Calu3 (cell line): ENCODE data around the gene NUTM1. TPM values are rescaled to one million over a fixed set of nuclear protein-coding genes. Genes with fewer than 3 reads are reported as not detected.
A peak's percentile ranks its signal among the peaks of the same experiment; 100 is the strongest.

Source experiments
- BruUV-seq: library from RNA; stranded (reverse); fragments of 400-500 nt; replicated peaks from 2 replicates; lab custom pipeline; 2021; lab: Mats Ljungman, UMichigan
- CTCF ChIA-PET: fragments of 300-600 bp; sonication (Branson Sonifier 250); formaldehyde crosslinking; loops from one replicate; lab custom pipeline; 2022; ENCODE audit warnings: antibody characterized with exemption; lab: Charles Lee
- DNase-seq: peaks from one replicate; pipeline ENCODE4 v3.0.0; 2022
- H3K27ac Mint-ChIP-seq: one replicate; pipeline ENCODE4 v1.8.0; 2022; ENCODE audit warnings: mixed read lengths; ENCODE audit not compliant: unreplicated experiment
- H3K27me3 Mint-ChIP-seq: one replicate; pipeline ENCODE4 v1.8.0; 2022; ENCODE audit warnings: mixed read lengths; ENCODE audit not compliant: unreplicated experiment
- H3K36me3 Mint-ChIP-seq: one replicate; pipeline ENCODE4 v1.8.0; 2022; ENCODE audit warnings: mild to moderate bottlenecking, moderate library complexity, mixed read lengths; ENCODE audit not compliant: insufficient read depth, unreplicated experiment
- H3K4me1 Mint-ChIP-seq: one replicate; pipeline ENCODE4 v1.8.0; 2022; ENCODE audit warnings: mild to moderate bottlenecking, low read depth, mixed read lengths; ENCODE audit not compliant: unreplicated experiment
- H3K4me3 Mint-ChIP-seq: one replicate; pipeline ENCODE4 v1.8.0; 2022; ENCODE audit warnings: mild to moderate bottlenecking, low read depth, moderate library complexity, mixed read lengths; ENCODE audit not compliant: unreplicated experiment
- H3K9me3 Mint-ChIP-seq: one replicate; pipeline ENCODE4 v1.8.0; 2022; ENCODE audit warnings: low read depth, mixed read lengths; ENCODE audit not compliant: unreplicated experiment
- intact Hi-C: fragments of 100-400 bp; cut with micrococcal nuclease; formaldehyde crosslinking; loops from one replicate; pipeline ENCODE4 v1.10.0; 2022; ENCODE audit not compliant: unreplicated experiment
- total RNA-seq: library from RNA; stranded (reverse); gene quantifications from 2 replicates; pipeline ENCODE4 v1.2.3, GENCODE V29; 2022
- TF ChIP-seq, protein P1 (sequence below): fragments of 200-600 bp; IDR thresholded peaks from one replicate; pipeline ENCODE4 v1.8.0; 2022; ENCODE audit warnings: antibody characterized with exemption; ENCODE audit not compliant: unreplicated experiment

The NUTM1 gene
- total RNA-seq, 1 experiment from 2014 or later, result not detected

DNA sequence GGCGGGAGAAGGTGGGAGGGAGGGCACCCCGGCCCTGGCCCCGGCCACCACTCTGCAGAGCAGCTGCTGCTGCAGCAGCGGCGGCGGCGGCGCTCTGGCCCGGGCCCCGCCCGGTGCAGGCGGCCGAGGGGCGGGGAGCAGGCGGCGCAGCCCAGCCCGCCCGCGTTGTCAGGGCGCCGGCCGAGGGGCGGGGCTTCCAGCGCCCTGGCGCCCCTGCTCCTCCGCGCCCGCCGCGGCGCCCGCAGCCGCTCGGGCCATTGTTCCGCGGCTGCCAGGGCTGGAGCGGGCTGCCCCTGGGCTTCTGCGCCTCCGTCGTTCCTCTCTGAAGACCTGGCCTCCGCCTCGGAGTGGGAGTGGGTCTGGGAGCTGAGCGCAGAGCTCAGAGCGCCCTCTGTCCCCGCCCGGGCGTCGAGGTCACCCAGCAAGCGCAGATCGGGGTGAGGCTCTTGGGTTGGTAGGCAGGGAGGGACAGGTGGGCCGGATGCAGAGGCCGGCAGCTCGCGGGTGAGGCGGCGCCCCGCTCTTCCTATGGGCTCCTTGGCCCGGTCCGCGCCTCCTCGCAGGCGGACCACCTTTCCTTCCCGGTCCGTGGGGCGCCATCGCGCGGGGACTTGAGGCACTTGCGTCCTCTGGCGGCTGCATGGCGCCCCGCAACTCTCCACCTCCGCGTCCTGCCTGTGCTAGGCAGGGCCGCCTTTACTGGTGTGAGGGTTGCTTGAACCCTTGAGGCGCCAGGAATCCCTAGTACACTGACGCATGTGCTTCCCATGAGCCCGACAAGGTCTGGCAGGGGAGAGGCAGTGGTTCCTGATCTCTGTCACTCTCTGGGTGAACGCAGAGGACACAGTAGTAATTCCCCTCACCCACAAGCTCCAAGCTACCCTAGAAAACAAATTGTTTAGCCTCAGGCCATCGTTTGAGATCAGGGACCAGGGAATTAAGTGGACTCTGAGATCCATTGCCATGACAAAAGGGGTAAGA, 24.3 kb downstream of the NUTM1 start, which contains the start of gene LPCAT4:
Gene LPCAT4, minus strand, starts transcription at position 96 of the 981 bp plus-strand sequence. CDS start 96 bp downstream, outside the sequence.
- peak within 1 kb of the TSS; percentile 87 for H3K4me3 Mint-ChIP-seq
- CTCF ChIA-PET, result interaction anchor here (1.4 kb wide), 1 partner anchor 30 kb away, joined by 3 read pairs; the partner anchor contains the start of gene SLC12A6
- DNase-seq, result peak; percentile 68
- no peaks in the 10 kb centered on the region for H3K9me3 Mint-ChIP-seq
- no TSS peak for BruUV-seq
- intact Hi-C loops, result loop anchor here (2.0 kb wide), 1 partner anchor 25 kb away; the partner anchor contains the start of genes NOP10 and NUTM1
- no peak within 1 kb of the TSS for H3K27ac Mint-ChIP-seq
- peaks cover 23% of the 10 kb centered on the region for H3K36me3 Mint-ChIP-seq
- TF ChIP-seq, protein P1, sequence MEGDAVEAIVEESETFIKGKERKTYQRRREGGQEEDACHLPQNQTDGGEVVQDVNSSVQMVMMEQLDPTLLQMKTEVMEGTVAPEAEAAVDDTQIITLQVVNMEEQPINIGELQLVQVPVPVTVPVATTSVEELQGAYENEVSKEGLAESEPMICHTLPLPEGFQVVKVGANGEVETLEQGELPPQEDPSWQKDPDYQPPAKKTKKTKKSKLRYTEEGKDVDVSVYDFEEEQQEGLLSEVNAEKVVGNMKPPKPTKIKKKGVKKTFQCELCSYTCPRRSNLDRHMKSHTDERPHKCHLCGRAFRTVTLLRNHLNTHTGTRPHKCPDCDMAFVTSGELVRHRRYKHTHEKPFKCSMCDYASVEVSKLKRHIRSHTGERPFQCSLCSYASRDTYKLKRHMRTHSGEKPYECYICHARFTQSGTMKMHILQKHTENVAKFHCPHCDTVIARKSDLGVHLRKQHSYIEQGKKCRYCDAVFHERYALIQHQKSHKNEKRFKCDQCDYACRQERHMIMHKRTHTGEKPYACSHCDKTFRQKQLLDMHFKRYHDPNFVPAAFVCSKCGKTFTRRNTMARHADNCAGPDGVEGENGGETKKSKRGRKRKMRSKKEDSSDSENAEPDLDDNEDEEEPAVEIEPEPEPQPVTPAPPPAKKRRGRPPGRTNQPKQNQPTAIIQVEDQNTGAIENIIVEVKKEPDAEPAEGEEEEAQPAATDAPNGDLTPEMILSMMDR, result no peak
- no peaks in the 10 kb centered on the region for H3K27me3 Mint-ChIP-seq
- H3K4me1 Mint-ChIP-seq, result peaks cover 8% of the 10 kb centered on the region

DNA sequence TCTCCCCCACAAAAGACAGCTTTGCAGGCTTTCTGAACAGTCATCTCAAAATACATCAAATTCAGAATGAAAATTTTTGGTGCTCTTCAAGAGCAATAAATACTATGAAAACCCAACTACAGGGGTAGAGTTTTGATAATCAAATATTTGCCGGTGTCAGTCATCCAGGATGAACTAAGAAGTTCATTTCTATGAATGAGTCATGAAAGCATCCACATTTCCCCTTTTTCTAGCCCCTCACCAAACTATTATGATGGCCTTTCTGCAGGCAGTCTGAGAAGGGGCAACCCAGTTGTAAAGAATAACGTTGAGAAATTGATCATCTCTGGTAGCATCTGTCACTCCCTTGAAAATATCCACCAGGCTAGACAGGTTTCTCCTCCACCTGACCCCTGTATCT, 27.0 kb downstream of the NUTM1 start:
- no TSS peak for BruUV-seq
- DNase-seq, result no peak
- Mint-ChIP-seq H3K4me3 (no peak overlapping the region), H3K36me3 (peaks cover 16% of the 10 kb centered on the region), H3K27ac (no peak overlapping the region), H3K4me1 (no peaks in the 10 kb centered on the region), H3K27me3 (no peaks in the 10 kb centered on the region), H3K9me3 (no peaks in the 10 kb centered on the region)
- TF ChIP-seq, protein P1, result no peak
- intact Hi-C loops, result no loop called here
- CTCF ChIA-PET, result no interaction called here

DNA sequence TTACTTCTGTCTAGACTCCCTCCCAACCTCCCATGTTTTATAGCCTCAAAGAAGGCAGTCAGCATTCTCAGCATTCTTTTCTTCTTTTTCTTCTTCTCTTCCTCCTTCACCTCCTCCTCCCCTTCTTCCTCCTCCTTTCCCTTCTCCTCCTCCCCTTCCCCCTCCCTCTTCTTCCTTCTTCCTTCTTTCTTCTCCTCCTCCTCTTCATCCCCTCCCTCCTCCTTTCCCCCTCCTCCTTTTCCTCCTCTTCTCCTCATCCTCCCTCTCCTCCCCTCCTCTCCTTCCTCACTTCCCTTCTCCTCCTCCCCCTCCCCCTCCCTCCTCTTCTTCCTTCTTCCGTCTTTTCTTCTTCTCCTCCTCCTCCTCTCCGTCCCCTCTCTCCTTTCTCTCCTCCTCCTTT, 27.5 kb downstream of the NUTM1 start:
- no peak overlapping the region for H3K4me3 Mint-ChIP-seq

DNA sequence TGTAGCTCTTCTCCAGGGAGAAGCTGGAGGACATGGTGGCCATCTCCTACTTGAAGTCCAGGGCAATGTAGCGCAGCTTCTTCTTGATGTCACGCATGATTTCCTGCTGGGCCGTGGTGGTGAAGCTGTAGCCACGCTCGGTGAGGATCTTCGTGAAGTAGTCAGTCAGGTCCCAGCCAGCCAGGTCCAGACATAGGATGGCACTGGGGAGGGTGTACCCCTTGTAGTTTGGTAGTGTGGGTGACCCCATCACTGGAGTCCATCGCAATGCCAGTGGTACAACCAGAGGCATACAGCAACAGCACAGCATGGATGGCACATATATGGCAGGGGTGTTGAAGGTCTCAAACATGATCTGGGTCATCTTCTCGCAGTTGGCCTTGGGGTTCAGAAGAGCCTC, 30.8 kb downstream of the NUTM1 start:
- Mint-ChIP-seq H3K4me1 (no peaks in the 10 kb centered on the region), H3K27ac (no peak overlapping the region), H3K4me3 (no peak overlapping the region), H3K27me3 (no peaks in the 10 kb centered on the region), H3K36me3 (no peaks in the 10 kb centered on the region), H3K9me3 (no peaks in the 10 kb centered on the region)
- CTCF ChIA-PET, result no interaction called here
- intact Hi-C loops, result no loop called here
- no TSS peak for BruUV-seq
- DNase-seq, result no peak
- TF ChIP-seq, protein P1, result no peak

More for the DNA sequence above, 27.5 kb downstream of the NUTM1 start:
- Mint-ChIP-seq H3K27ac (no peak overlapping the region), H3K9me3 (no peaks in the 10 kb centered on the region), H3K27me3 (no peaks in the 10 kb centered on the region), H3K4me1 (no peaks in the 10 kb centered on the region), H3K36me3 (peaks cover 16% of the 10 kb centered on the region)
- intact Hi-C loops, result no loop called here
- no peak for DNase-seq
- BruUV-seq, result no TSS peak
- TF ChIP-seq, protein P1, result no peak
- CTCF ChIA-PET, result no interaction called here
